Measurements from ENCODE around the gene NT5DC2. TPM values are rescaled to one million over a fixed set of nuclear protein-coding genes. Genes with fewer than 3 reads are reported as not detected.

Gene NT5DC2
- total RNA-seq, 2 donors from 2014 or later = 70.8 to 117 TPM

GRCh38 chr3:52557011-52557960 lies 23.6 kb upstream of the NT5DC2 start:
- intact Hi-C loops (cut with DNase I) = no loop called here
- WGBS = 73% methylated on average over 9 of the region's 9 CpGs
- H3K27me3 ChIP-seq (replicated peaks; ENCODE audit: insufficient read depth) = no peaks in the 10 kb centered on the region
- H3K4me3 ChIP-seq = no peak overlapping the region
- H3K27ac ChIP-seq = no peak overlapping the region
- no peaks in the 10 kb centered on the region for H3K9me3 ChIP-seq
- no peaks in the 10 kb centered on the region for H3K4me1 ChIP-seq (replicated peaks)
- peaks cover 0 to 6% of the 10 kb centered on the region in 2 donors for H3K36me3 ChIP-seq
- no peak for TF ChIP-seq POLR2AphosphoS5 (IDR thresholded peaks at IDR 0.05)
- no peak for TF ChIP-seq CTCF (IDR thresholded peaks at IDR 0.05)
- TF ChIP-seq POLR2A (IDR thresholded peaks at IDR 0.05) = no peak
- no peak for DNase-seq (ENCODE audit: low spot score)

- peaks cover 0 to 6% of the 10 kb centered on the region in 2 donors for H3K36me3 ChIP-seq
- H3K27ac ChIP-seq = no peak overlapping the region
- intact Hi-C loops (cut with DNase I) = no loop called here
- DNase-seq (ENCODE audit: low spot score) = no peak
- H3K27me3 ChIP-seq (replicated peaks; ENCODE audit: insufficient read depth) = no peaks in the 10 kb centered on the region
- no peak overlapping the region for H3K4me3 ChIP-seq
- TF ChIP-seq CTCF (IDR thresholded peaks at IDR 0.05) = no peak
- no peak for TF ChIP-seq POLR2A (IDR thresholded peaks at IDR 0.05)
- no peak for TF ChIP-seq POLR2AphosphoS5 (IDR thresholded peaks at IDR 0.05)
- WGBS = 93% methylated on average over 1 of the region's 1 CpG
- no peaks in the 10 kb centered on the region for H3K4me1 ChIP-seq (replicated peaks)
- H3K9me3 ChIP-seq = no peaks in the 10 kb centered on the region
These were observed 21.4 kb upstream of the NT5DC2 start for GRCh38 chr3:52555056-52555455.

- Histone ChIP-seq H3K4me1 (replicated peaks) (no peaks in the 10 kb centered on the region), H3K36me3 (peaks cover 0 to 6% of the 10 kb centered on the region in 2 donors), H3K27me3 (replicated peaks; ENCODE audit: insufficient read depth) (no peaks in the 10 kb centered on the region), H3K9me3 (no peaks in the 10 kb centered on the region), H3K27ac (no peak overlapping the region), H3K4me3 (no peak overlapping the region)
- TF ChIP-seq CTCF (IDR thresholded peaks at IDR 0.05) (no peak), POLR2A (IDR thresholded peaks at IDR 0.05) (no peak), POLR2AphosphoS5 (IDR thresholded peaks at IDR 0.05) (no peak)
- 86% methylated on average over 5 of the region's 5 CpGs for WGBS
- intact Hi-C loops (cut with DNase I) = no loop called here
- DNase-seq (ENCODE audit: low spot score) = no peak
These were observed 20.5 kb upstream of the NT5DC2 start for GRCh38 chr3:52554026-52554755.

- H3K27ac ChIP-seq = no peak overlapping the region
These were observed 18.4 kb upstream of the NT5DC2 start for GRCh38 chr3:52552089-52552488.

More at GRCh38 chr3:52552089-52552488, 18.4 kb upstream of the NT5DC2 start:
- Histone ChIP-seq H3K9me3 (no peaks in the 10 kb centered on the region), H3K4me1 (replicated peaks) (no peaks in the 10 kb centered on the region), H3K36me3 (peaks cover 0 to 6% of the 10 kb centered on the region in 2 donors), H3K4me3 (no peak overlapping the region), H3K27me3 (replicated peaks; ENCODE audit: insufficient read depth) (no peaks in the 10 kb centered on the region)
- no peak for DNase-seq (ENCODE audit: low spot score)
- WGBS = 65% methylated on average over 3 of the region's 3 CpGs
- TF ChIP-seq POLR2A (IDR thresholded peaks at IDR 0.05) (no peak), POLR2AphosphoS5 (IDR thresholded peaks at IDR 0.05) (no peak), CTCF (IDR thresholded peaks at IDR 0.05) (no peak)
- intact Hi-C loops (cut with DNase I) = no loop called here
